GM12872 (cell line): ENCODE results near the gene SPRYD3.
A peak's percentile ranks its signal among the peaks of the same experiment; 100 is the strongest.

Experiments used
- TF ChIP-seq, protein P1 (sequence below): IDR thresholded peaks from 3 replicates; pipeline ENCODE4 v1.5.1; 2011; ENCODE audit warnings: low read depth, mild to moderate bottlenecking, low read length, moderate library complexity; ENCODE audit not compliant: insufficient read depth

Gene SPRYD3

DNA sequence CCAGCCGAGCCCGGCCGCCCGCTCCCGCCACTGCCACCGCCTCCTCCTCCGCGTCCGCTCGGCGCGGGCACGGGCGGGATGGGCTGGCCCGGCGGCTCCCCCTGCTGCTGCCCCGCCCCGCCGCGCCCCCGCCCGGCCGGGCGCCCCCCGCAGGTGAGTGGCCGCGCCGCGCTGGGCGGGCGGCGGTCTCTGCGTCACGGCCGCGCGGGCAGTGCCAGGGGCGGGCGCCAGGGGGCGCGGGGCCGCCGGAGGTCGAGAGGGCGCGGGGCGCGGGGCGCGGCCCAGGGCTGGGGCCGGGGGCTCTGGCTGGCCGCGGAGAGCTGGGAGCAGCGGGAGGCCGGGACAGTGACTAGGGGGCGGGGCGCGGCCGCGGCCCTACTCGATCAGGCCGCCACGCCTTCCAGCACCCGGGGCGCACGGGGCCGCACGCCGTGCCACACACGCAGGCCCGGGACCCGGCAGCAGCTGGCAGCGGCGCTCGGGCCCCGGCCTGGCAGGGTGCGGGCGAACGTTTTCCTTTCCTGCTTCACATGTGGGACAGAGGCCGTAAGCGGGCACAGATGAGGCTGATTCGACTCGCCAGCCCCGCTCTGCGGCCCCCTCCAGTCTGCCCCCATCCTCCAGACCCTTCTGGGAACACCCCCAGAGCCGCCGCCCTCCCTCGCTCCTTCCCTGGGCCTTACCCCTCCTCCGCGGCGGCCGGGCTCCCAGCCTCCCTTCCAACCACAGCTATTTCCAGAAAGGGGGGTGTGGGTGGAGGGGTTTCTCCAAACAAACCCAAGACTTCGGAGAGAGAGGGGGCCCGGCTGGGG lies 31.8 kb downstream of the SPRYD3 start:
- TF ChIP-seq, protein P1, sequence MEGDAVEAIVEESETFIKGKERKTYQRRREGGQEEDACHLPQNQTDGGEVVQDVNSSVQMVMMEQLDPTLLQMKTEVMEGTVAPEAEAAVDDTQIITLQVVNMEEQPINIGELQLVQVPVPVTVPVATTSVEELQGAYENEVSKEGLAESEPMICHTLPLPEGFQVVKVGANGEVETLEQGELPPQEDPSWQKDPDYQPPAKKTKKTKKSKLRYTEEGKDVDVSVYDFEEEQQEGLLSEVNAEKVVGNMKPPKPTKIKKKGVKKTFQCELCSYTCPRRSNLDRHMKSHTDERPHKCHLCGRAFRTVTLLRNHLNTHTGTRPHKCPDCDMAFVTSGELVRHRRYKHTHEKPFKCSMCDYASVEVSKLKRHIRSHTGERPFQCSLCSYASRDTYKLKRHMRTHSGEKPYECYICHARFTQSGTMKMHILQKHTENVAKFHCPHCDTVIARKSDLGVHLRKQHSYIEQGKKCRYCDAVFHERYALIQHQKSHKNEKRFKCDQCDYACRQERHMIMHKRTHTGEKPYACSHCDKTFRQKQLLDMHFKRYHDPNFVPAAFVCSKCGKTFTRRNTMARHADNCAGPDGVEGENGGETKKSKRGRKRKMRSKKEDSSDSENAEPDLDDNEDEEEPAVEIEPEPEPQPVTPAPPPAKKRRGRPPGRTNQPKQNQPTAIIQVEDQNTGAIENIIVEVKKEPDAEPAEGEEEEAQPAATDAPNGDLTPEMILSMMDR: peak; percentile 27; the same call in 1 of the 3 replicates

DNA sequence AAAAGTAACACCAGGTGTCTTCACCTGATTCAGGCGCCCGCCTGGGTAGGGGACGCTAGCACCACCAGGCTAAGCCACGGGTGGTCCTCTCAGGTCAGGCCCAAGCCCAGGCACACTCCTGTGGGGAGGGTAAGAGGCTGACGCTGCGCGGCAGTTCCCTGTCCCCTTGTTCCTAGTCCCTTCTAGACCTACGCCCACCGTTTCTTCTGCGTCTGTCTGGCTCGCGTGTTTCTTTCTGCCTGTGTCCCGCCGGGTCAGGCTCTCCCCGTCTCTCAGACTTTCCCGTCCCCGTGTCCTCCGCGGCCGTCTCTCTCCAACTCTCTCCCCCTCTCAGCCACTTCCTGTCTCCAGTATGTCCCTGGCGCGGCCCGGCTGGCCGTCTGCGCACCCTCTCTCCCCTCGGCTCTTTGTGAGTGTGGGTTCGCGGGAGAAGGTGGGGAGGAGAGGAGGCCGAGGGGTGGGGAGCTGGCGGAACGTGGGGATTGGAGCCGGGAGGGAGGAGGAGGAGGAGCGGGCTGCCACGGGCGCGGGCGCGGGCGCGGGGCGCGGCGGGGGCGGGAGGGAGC lies 32.5 kb downstream of the SPRYD3 start:
- TF ChIP-seq, protein P1: no peak

DNA sequence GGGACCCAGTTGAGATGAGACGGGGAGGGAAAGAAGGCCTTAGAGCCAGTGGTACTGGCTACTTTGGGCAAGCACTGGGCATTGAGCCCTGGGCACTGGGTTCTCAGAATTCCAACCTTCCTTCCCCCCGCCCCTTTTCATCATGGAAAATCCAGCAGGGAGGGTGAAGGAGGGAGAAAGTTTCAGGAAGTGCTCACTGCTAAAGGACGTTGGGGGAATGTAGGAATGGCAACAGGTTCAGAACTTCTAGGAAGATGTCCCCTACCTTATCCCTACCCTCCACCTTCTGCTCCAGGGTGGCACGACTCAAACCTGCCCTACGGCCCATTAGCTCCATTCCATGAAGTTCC lies 33.5 kb downstream of the SPRYD3 start:
- TF ChIP-seq, protein P1: no peak

DNA sequence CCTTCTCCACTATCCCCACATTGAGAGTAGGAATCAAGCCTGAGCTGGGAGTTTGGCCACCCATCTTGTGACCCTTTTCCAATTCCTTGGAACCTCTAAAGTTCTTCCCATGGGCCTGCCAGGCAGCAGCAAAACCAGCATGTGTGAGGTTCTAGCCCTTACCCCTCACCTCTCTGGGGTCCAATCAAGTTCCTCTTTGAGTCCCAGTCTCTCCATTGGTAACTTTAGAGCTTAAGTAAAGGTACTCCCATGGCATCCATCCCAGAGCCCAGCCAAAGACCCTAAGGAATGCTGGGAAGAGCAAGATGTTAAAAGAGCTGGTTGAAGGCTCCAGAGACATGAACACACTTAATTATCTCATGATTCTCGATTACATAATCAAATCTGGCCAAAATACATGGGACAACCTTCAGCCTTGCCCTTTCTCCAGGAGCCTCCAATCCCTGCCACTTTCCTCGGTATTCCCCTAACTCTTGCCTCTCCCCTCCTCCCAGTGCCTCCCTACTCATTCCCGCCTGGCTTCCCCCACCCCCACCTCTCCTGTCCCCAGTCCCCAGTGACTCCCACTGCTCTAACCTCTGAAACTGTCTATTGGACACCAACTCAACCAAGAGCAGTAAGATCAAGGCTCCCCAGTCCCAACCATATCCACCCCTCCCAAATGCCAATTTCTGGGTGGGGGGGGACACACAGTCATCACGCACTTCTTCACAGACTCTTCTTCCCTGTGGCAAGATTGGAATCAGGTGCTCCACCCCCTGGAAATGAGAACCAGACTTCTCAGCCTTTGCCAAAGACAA lies 34.1 kb downstream of the SPRYD3 start:
- TF ChIP-seq, protein P1: no peak

DNA sequence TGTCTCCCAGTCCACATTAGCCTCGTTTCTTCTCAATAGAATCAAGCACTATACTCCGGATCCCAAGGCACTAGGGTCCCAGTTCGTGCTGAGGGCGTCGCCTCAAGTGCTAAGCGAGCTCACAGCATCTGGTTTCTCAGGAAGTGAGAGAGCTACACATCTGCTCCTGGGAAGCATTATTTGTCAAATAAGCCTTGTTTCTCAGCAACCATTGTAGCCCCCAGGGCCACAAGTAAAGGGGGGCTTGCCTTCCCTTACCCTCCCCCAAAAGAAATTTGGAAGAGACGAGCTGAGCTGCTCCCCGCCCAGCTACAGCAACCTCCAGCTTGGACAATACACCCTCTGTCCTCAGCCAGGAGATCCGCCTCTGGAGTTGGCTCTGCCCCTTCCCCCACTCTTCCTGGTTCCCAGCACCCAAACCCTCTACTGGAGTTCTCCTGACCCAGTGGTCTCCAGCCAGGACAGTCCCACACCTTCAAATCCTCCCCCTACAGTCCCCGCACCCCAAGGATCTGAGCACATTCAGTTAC lies 35.1 kb downstream of the SPRYD3 start:
- TF ChIP-seq, protein P1: no peak

DNA sequence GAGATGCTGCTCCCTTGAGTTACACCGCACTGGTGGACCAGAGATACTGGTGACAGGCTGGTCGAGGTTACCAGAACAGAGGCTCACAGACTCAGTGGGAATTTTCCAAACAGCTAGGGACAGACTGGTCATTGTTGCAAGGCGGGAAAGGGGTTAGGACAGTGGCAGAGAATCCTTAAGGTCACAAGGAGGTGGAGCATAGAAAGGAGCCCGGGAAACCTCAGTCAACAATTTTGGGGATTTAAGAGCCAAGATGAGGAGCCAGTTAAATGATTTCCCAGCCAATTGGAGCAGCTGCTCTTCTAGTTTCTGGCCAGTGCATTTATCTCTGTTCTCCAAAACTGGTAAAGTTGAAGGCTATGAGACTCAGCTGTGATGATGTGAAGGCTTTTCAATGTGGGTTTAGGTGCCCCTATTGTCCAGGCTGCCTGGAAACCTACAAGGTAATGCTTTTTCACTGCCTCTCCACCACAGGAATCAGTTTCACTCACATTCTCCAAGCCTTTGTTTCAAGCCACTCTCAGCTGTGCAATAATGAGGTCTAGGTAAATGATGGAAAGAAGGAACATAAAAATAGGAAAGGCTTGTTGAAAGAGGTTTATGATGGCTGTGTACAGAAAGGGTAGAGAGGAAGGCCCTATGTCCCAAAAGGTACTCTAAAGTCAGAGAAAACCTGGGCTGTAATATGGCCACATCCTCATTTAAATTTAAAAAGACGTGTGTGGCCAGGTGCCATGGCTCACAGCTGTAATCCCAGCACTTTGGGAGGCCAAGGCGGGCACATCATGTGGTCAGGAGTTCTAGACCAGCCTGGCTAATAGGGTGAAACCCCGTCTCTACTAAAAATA lies 36.4 kb downstream of the SPRYD3 start:
- TF ChIP-seq, protein P1: no peak
